Measurements from ENCODE around the gene SYNJ2BP. TPM values are rescaled to one million over a fixed set of nuclear protein-coding genes. Genes with fewer than 3 reads are reported as not detected.

SYNJ2BP gene
- total RNA-seq, 1 donor from 2014 or later, result 23.9 TPM

DNA sequence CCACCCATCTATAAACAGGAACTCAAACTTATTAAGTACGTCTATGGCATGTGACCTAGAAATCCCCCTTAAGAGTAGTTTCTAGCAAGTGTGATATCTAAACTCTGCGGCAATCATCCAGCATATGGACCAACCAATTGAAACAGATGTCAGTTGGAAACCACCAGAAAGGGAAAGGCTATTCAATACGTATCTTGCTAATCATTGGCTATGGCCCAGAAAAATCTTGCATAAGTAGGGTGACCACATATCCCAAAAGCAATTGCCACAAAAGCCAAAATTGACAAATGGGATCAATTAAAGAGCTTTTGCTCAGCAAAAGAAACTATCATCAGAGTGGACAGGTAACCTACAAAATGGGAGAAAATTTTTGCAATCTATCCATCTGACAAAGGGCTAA lies 24.2 kb downstream of the SYNJ2BP start:
- DNase-seq (ENCODE audit: low spot score), result no peak

DNA sequence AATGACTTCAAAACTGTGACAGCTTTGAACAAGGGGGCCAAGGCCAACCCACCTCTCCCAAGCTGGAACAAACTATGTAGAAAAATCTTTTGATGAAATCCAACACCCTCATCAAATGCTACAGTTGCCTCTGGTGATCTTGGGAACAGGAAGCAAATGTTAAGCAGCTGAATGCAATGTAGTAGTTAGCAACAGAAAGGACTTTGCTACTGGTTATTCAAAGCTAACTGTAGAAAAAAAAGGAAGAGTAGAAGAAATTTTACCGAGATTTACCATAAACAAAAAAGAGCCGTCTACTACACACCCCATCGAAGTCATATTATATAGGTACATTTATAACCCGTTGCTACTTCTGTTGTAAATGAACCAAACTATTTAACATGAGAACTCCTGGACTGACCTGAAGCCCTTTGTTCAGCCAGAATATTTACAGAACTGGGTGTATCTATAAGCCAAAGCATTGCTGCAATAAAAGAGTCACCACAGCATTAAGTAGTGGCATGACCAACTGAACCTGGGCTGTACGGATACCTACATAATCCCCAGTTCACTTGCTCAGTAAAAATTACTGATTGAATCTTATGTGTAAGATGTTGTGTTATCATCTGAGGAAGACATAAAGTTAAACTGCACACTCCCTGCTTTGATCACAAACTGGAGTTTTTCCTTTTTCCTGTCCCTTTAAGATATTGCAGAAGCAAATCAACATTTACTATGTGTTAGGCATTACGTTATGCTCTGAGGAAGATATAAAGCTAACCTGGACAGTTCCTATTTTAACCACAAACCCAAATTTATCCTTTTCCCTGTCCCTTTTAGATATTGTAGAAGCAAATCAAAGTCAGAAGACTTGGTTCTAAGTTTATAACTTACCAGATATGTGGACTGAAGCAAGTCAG lies 25.1 kb downstream of the SYNJ2BP start:
- no peak for DNase-seq (ENCODE audit: low spot score)

GRCh38 chr14:70382536-70382935 lies 34.4 kb downstream of the SYNJ2BP start:
- DNase-seq (ENCODE audit: low spot score), result no peak

DNA sequence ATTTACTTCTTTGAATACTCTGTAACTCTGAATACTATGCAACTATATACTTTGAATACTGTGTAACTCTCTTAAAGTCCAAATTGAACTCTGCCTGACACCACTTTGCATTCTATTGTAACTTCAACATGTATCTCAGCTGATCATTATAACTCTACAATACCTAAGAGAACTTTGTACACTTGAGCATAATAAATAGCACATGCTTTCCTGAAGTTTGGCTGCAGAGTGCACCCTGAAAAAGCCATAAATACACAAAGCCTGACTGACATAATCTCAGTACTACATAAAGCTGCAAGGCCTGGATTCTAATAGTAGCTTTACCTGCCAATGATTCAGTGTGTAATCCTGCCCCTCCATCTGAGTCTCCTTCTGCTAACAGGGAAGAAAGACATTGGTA lies 36.1 kb downstream of the SYNJ2BP start:
- DNase-seq (ENCODE audit: low spot score), result no peak

- DNase-seq (ENCODE audit: low spot score), result no peak
These were observed 38.2 kb downstream of the SYNJ2BP start for GRCh38 chr14:70378696-70379095.

Other genes starting within 250 kb of the SYNJ2BP start
- 0.16 TPM for gene SLC8A3, start 228.1 kb downstream of the SYNJ2BP start, total RNA-seq
- 25.3 TPM for gene COX16, start 57.4 kb downstream of the SYNJ2BP start, total RNA-seq
- 0.13 TPM for gene ADAM21, start 35.1 kb upstream of the SYNJ2BP start, total RNA-seq
- gene ADAM20, start 117.9 kb upstream of the SYNJ2BP start, total RNA-seq, result 1.1 TPM
- 24.7 TPM for gene MED6, start 183.6 kb upstream of the SYNJ2BP start, total RNA-seq
- 0.51 TPM for gene TTC9, start 224.8 kb upstream of the SYNJ2BP start, total RNA-seq

Data from mesenteric fat pad (tissue), 1 donor.